HG03565 (cell line): Measurements from ENCODE around the gene PNMT.

Source experiments
- ATAC-seq: cut with Tn5 transposase; IDR thresholded peaks from one replicate; pipeline ENCODE4 v1.9.1; 2021; ENCODE audit warnings: mild to moderate bottlenecking, moderate library complexity; ENCODE audit not compliant: unreplicated experiment

PNMT gene

DNA sequence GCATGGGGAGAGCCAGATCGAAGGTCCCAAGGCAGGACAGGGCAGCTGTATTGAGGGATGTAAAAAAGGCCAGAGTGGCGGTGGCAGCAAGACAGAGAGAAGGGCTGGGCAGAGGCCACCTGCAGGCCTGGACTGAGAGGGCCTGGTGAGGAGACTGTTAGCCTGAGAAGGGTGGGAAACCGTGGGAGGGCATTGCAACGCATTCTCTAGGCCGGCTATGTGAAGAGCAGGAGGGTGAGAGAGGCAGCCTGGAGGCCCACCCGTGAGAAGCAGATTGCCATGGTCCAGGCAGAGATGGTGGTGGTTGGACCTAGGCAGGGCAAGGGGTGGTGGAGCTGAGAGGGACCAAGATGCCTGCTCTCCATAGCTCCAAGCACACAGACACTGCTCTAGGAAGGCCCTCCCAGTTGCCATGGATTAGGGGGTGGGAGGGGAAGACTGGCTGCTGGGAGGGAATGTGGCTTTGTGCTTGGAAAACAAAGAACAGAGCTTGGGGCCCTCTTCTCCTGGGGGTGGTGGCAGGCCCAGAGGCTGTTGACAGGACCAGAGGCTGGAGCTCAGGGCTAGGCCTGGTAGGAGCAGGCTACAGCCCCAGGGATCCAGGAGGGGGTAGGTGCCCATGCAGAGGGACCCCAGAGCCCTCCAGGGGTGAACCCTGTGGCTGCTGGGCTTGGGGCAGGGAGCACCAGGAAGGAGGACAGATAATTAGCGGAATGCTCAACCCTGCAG lies 15.5 kb upstream of the PNMT start:
- no peak for ATAC-seq

DNA sequence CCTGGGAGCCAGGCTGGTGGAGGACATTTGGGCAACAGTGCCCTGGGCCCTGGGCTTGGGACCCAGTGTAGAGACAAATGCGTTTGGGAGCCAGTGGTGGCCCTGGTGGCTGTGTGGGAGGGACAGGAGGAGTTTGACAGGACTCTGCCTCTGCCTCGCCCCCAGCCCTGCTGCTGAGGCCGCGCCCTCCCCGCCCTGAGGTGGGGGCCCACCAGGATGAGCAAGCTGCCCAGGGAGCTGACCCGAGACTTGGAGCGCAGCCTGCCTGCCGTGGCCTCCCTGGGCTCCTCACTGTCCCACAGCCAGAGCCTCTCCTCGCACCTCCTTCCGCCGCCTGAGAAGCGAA lies 15.0 kb upstream of the PNMT start:
- ATAC-seq: no peak

DNA sequence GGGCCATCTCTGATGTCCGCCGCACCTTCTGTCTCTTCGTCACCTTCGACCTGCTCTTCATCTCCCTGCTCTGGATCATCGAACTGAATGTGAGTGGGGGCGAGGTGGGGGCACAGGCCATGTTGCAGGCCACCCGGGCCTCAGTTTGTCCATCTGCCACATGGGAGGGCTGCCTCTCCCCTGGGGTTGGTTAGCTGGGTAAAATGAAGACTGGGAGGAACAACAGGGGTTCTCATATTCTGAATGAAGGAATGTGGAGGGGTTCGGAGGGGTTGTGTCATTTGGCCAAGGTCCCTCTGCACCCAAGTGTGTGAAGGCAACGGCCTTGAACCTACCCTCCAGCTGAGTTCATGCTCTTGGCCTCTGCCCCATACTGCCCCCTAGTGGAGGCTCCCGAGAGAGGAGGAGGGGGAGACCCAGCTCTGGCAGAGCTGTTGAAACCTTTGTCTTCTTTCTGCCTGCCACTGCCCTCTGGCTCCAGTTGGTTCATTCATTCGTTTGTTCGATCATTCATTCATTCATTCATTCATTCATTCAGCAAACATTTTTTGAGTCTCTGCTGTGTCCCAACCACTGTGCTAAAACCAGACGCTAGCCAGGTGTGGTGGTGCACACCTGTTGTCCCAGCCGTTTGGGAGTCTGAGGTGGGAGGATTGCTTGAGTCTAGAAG lies 14.5 kb upstream of the PNMT start:
- ATAC-seq: no peak

DNA sequence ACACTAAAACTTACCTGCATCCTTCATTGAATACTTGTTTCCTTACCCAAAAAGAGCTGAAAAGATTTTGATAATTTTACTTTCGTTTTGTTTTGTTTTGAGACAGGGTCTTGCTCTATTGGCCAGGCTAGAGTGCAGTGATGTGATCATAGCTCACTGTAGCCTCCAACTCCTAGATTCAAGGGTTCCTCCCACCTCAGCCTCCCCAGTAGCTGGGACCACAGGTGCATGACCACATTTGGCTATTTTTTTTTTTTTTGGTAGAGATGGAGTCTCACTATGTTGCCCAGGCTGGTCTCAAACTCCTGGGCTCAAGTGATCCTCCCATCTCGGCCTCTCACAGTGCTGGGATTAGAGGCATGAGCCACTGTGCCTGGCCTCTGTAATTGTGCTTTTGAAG lies 13.1 kb upstream of the PNMT start:
- ATAC-seq: no peak

DNA sequence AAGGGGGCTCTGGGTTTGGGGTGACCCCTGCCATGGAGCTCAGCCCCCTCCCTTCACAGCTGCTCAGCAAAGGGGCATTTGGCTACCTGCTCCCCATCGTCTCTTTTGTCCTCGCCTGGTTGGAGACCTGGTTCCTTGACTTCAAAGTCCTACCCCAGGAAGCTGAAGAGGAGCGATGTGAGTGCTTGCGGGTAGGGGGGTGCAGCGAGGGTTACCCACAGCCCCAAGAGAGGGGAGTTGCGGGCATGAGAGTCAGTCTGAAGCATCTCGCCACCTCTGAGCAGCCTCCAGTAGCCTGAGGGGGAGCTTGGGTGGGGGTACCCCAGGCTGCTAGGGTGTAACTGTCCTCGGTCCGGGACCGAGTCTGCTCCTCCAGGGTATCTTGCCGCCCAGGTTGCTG lies 9.9 kb upstream of the PNMT start:
- ATAC-seq: no peak

DNA sequence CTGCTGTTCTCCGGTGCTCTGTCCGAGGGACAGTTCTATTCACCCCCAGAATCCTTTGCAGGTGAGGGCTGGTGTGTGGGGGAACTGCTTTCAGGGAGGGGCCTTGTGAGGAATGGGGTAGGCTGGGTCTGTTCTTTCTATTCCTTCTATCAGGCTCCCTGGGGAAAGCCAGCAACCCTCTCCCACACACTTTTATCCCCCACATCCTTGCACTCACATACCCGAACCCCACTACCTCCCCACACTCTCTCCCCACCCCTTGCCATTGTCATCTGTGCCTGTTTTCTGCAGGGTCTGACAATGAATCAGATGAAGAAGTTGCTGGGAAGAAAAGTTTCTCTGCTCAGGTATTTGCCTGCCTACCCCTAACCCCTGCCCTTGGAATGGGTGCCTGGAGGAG lies 9.5 kb upstream of the PNMT start:
- ATAC-seq: no peak

DNA sequence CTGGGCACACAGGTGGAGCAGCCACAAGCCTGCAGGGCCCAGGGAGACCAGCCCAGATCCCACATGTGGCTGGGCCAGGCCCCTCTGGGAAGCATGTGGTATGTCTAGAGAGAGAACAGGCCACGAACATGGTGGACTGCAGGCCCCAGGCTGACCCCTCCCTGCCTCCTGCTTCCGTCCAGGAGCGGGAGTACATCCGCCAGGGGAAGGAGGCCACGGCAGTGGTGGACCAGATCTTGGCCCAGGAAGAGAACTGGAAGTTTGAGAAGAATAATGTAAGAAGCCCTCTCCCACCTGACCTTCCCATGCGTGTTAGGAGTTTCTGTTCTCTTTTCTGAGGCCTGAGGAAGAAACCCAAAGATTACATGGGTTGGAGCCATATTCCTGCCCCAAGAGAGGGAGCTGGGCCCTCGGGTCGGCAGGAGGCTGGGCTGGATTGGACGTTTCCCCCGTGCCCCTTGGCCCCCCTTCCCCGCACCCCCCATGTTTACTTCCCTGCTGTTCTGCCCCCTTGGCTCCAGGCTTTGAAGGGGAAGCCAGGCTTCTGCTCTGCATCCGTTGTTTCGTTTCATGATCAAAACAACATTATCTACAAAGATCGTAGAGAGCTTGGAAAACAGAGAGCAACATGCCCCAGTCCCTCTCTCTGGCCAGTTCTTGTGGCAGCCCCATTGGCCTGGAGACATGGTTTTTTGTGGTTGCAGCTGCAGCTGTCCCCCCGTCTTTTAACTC lies 8.8 kb upstream of the PNMT start:
- no peak for ATAC-seq

DNA sequence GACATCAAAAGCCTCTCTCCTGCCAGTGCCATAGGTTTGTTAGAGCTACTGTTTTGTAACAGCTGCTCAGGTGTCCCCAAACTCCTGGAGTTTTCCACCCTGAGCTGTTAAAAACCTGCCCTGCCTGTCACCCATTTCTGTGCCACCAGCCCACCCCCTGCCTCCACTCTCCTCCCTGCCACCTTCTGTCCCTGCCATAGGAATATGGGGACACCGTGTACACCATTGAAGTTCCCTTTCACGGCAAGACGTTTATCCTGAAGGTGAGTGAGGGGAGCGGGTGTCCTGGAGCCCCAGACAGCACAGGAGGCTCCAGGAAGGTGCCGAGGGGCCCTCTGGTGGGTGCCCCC lies 8.3 kb upstream of the PNMT start:
- ATAC-seq: no peak

DNA sequence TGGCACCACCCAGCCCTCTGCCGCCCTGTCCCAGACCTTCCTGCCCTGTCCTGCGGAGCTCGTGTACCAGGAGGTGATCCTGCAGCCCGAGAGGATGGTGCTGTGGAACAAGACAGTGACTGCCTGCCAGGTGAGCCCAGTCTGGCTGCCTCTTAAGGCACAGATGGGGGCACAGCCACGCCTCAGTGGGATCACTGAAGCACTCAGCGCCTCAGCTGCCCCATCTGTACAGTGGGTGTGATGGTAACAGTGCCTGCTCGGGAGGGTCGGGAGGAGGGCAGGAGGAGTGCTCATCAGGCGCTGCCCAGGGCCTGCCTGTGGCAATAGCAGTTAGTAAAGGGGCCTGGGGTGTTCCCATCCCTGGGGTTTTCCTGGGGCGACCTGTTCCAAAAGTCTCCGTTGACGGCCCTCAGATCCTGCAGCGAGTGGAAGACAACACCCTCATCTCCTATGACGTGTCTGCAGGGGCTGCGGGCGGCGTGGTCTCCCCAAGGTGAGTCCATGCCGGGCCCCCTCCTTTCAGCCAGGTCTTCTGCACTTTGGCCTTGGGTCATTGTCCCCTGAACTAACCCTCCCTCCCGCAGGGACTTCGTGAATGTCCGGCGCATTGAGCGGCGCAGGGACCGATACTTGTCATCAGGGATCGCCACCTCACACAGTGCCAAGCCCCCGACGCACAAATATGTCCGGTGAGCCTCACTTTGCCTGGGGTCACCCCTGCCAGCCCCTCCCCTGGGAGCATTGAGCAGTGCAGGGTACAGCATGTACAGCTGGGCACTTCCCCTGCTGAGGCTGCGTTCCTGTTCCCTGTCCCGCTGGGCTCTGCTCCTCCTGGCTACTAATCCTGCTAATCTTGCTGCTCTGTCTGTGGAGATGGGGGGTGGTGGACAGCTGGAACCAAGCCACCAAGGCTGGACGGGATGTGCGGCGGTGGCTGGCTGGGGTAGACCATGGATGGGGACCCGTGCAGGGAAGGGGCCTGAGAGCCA lies 7.6 kb upstream of the PNMT start:
- no peak for ATAC-seq

DNA sequence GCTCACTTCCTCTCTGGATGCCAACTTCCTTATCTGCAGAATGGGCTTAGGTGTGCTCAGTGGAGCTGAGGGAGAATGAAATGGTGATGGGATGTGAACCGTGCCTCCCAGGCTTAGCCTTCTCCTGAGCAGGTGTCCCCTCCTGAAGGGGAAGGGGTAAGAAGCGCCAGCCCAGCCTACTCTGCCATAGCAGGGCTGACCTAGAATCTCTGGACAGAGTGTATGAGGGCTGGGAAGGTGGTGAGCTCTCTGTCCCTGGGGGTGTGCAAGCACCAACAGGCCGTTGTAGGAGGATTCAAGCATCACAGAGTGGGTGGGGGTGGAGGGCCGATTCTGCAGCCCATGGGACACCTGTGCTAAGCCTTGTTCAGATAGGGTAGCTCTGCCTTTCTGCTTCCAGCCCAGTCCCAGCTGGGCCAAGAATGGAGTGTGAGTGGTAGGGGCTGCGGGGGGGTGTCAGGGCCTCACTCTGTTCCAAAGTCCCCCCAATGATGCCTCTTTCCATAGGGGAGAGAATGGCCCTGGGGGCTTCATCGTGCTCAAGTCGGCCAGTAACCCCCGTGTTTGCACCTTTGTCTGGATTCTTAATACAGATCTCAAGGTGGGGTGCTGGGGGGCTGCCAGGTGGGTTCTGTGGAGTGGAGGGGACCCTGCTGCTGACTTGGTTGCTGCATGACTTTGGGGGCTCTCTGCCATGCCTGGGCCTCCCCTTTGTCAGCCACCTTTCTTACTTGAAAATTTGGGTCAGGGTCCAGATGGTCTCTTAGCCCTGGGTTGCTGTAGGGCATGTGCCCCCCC lies 6.3 kb upstream of the PNMT start:
- ATAC-seq: no peak

DNA sequence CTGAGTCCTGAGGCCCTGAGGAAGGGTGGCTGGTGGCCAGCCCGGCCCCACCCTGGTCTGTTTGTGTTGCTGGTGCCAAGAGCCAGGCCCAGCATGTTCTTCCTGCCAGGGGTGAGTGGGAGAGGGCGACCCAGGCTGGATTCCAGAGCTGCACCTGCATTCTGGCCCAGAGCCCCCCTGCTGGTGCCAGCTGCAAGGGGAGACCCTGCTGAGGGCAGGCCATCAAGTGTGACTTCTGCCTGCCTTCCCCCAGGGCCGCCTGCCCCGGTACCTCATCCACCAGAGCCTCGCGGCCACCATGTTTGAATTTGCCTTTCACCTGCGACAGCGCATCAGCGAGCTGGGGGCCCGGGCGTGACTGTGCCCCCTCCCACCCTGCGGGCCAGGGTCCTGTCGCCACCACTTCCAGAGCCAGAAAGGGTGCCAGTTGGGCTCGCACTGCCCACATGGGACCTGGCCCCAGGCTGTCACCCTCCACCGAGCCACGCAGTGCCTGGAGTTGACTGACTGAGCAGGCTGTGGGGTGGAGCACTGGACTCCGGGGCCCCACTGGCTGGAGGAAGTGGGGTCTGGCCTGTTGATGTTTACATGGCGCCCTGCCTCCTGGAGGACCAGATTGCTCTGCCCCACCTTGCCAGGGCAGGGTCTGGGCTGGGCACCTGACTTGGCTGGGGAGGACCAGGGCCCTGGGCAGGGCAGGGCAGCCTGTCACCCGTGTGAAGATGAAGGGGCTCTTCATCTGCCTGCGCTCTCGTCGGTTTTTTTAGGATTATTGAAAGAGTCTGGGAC lies 5.5 kb upstream of the PNMT start:
- ATAC-seq: no peak

DNA sequence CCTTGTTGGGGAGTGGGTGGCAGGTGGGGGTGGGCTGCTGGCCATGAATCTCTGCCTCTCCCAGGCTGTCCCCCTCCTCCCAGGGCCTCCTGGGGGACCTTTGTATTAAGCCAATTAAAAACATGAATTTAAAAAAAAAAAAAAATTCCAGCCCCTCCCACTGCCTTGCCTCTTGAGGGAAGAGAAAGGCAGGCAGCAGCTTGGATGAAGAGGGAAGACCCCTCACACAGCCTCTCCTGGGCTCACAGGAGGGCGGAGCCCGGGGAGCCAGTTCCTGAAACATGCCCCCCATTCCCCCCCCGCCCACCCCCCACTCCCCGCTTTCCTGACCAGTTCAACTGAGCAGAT lies 4.9 kb upstream of the PNMT start:
- no peak for ATAC-seq

DNA sequence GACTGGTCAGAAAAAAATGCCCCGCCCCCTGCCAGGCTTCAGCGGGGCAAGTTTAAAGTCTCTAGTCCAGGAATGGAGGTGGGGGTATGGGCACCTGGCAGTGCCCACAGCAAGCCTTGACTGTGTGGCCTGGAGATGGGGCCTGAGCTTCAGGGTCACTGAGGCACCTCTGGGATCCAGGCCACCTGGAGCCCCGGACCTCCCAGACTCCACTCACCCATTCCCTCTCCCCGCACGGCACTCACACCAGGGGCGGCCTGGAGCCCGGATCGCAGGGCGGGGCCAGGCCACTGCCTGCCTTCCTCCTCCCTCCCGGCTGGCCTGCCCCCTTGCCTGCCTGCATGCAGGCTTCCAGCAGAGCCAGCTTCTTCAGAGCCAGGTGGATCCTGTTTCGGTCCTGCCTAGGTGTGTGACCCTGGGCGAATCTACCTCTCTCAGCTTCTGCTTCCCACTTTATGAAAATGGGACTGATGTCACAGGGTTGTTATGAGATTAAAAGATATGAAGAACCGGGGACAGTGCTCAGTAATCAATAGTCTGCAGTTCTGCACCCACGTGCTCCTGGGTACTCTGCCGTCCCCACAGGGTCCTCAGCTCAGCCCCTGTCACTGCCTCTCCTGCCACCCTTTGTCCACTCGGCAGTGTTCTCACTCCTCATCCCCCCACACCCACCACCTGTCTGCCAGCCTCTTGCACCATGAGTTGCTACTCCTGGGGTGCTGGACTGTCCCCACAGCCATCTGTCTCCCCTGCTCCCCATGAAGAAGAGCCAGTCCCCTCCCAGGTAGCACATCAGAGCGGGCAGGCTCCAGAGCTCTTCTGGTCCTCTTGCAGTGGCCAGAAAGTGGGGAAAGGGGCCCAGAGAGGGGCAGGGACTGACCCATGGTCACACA lies 4.3 kb upstream of the PNMT start:
- no peak for ATAC-seq

DNA sequence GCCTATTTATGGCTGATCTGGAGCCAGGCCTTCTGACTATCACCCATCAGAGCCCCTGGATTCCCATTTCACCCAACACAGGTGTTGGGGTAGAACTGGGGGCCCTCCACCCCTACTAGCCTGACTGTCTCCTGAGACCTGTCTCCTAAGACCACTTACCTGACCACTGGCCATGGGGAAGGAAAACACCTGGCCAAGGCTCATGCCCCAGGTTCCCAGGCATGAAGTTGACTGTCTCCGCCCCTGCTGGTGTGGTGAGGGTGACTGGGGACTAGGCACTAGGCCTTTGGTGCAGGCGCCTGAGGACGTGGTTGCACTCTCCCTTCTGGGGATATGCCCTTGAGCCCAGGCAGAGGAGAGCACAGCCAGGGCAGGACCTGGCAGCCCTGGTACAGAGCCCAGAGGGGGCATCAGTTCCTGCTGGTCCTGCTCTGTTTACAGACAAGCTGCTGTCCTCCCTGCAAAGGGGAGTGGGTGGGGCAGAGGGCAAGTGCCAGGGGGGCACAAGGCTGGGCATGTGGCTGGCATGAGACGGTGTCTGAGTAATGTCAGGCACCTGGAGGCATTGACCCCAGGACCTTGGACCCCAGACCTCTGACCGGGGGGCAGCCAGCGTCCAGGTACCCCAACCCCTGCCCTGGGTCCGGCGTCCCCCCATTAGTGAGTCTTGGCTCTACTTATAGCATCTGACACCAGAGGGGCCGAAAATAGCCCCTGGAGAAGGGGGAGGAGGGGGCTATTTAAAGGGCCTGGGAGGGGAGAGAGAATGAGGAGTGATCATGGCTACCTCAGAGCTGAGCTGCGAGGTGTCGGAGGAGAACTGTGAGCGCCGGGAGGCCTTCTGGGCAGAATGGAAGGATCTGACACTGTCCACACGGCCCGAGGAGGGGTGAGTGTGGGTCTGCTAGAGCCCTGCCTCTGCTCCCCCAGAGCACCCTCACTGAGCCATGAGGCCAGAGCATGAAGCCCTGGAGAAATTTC lies 3.4 kb upstream of the PNMT start, which contains the start of gene TCAP:
TSS of gene TCAP (plus strand) at position 769 of the 981 bp plus-strand sequence. CDS start at position 780, 11 bp downstream.
- no peak for ATAC-seq

DNA sequence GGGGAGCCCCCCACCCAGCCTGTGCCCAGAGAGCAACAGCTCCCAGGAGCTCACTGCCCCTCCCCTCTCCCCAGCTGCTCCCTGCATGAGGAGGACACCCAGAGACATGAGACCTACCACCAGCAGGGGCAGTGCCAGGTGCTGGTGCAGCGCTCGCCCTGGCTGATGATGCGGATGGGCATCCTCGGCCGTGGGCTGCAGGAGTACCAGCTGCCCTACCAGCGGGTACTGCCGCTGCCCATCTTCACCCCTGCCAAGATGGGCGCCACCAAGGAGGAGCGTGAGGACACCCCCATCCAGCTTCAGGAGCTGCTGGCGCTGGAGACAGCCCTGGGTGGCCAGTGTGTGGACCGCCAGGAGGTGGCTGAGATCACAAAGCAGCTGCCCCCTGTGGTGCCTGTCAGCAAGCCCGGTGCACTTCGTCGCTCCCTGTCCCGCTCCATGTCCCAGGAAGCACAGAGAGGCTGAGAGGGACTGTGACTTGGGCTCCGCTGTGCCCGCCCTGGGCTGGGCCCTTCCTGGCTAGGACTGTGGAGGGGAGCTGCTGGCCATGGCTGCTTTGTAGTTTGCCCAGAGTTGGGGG lies 2.5 kb upstream of the PNMT start:
- ATAC-seq: no peak

DNA sequence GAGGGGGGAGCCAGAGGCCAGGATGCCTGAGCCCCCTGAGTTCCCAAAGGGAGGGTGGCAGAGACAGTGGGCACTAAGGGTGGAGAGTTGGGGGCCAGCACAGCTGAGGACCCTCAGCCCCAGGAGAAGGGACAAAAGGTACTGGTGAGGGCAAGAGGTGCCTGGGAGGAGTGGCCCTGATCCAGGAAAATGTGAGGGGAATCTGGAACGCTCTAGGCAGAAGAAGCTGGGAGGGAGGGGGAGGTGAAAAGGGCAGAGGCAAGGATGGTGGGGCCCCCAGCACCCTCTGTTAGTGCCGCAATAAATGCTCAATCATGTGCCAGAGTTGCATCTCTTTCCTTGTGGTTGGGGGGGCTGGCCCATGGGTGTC lies 2.0 kb upstream of the PNMT start:
- ATAC-seq: no peak
